Measurements from ENCODE around the gene TCOF1.

- TF ChIP-seq EZH2phosphoT487 (IDR thresholded peaks at IDR 0.05; ENCODE audit: borderline replicate concordance, low read depth, low read length) (no peak), CTCF (conservative IDR thresholded peaks at IDR 0.05; ENCODE audit: low read length) (no peak)
Observed at GRCh38 chr5:150340614-150341255, 16.8 kb upstream of the TCOF1 start.
